Mucosa of gallbladder (tissue), 1 donor: ENCODE results near the gene RPLP2. TPM values are rescaled to one million over a fixed set of nuclear protein-coding genes. Genes with fewer than 3 reads are reported as not detected.

ENCODE experiments used
- DNase-seq: peaks from one replicate; pipeline ENCODE4 v3.0.0-alpha.2; 2020; ENCODE audit warnings: low spot score
- total RNA-seq: library from RNA; stranded (reverse); gene quantifications from one replicate; pipeline ENCODE4 v1.2.1, GENCODE V29; 2021
- donor health status: DM: no; HTN: no; CAD: no.

Gene RPLP2
- total RNA-seq, 1 donor from 2014 or later, result 1,317 TPM

DNA sequence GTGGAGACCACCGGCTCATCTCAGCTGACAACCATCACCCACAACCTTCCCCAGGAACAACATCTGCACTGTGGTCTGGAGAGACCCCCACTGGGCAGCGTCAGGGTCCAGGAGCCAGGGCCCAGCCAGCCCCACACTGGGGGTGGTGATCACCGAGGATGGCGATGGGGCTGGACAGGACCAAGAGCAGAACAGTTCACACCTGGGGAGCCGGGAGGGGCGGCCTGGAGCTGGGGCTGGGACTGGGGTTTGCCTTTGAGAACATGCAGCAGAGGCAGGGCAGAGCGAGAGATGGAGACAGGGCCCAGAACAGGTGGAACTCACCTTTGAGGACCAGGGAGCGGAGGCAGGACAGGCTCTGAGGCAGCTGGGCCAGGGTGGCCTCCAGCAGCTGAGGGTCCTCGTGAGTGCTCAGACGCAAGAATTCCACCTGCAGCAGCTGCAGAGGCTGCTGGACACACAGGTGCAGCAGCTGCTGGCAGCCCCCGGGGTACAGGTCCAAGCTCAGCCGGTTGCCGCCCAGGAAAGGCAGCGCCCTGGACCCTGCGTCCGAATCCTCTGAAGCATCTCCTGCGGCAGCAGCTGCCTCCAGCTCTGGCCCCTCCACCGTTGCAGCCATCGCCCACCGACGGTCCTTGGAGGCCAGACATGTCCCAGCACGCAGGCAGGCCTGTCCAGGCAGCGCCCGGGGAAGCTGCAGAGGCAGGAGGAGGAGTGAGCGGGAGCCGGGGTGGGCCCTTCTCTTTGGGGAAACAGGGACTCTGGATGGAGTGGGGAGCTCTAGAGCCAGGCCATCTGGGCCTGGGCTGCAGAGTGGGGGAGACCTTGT, 5.8 kb upstream of the RPLP2 start:
- no peak for DNase-seq

DNA sequence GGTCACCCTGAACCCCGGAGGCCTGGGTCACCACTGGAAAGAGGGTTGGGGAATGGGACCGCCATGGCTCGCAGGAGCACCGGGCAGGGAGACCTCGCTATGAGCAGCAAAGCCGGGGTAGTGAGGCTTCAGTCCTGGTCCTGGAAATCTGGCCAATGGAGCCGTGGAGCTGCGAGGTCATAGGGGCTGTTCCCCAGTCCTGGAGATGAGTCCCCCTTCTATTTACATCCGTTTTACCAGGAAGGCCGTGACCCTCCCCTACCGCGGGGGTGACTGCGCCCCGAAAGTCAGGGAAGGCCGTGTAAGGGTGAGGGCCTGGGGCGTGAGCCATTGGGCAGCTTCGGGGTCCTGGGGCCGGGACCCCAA, 5.2 kb upstream of the RPLP2 start:
- no peak for DNase-seq

DNA sequence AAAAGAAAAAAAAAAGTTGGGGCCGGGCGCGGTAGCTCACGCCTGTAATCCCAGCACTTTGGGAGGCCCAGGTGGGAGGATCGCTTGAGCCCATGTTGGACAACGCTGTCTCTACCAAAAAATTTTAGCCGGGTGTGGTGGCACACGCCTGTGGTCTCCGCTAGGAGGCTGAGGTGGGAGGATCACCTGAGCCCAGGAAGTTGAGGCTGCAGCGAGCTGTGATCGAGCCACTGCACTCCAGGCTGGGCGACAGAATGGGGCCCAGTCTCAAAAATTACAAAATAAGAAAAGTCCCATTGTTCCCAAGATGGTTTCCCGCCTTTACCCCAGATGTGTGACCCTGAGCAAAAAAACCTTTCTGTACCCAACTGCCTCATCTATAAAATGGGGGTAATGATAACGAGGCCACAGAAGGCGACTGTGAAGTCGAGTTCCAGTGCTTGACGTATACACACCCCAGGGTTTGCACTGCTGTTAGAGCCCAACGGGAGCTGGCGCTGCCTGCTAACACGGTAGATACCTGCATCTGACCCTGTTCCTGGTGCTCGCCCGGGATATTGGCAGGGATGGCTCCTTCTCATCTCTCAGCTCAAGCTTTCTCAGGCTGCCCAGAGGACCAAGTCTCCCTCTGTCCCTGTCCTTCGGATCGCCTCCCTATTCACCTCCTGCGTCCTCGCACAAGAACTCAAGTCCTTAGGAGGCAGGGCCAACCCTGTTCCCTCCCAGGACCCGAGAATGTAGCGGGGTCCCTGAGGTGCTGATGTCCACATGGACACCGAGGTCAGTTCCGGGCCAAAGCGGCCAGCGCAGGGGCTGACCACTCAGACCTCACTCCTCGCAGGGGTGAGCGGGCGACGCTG, 1.1 kb upstream of the RPLP2 start:
- DNase-seq, result no peak

DNA sequence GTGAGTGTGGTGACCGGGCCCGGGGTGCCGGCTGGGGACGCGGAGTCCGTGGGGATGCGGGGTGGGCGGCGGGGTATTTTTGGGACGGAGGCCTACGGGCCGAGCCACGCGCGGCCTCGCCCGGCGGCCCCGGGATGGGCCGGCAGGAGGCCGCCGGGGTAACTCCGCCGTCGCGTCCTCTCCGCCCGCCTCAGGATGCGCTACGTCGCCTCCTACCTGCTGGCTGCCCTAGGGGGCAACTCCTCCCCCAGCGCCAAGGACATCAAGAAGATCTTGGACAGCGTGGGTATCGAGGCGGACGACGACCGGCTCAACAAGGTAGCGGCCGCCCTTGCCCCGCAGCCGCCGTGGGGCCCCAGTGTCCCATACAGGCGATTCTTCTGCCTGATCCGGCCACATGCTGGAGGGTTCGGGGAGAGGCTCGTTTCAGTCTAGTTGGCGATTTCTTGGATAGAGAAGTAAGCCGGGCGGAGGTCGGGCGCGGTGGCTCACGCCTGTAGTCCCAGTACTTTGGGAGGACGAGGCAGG, 337 bp downstream of the RPLP2 start:
- DNase-seq, result no peak

DNA sequence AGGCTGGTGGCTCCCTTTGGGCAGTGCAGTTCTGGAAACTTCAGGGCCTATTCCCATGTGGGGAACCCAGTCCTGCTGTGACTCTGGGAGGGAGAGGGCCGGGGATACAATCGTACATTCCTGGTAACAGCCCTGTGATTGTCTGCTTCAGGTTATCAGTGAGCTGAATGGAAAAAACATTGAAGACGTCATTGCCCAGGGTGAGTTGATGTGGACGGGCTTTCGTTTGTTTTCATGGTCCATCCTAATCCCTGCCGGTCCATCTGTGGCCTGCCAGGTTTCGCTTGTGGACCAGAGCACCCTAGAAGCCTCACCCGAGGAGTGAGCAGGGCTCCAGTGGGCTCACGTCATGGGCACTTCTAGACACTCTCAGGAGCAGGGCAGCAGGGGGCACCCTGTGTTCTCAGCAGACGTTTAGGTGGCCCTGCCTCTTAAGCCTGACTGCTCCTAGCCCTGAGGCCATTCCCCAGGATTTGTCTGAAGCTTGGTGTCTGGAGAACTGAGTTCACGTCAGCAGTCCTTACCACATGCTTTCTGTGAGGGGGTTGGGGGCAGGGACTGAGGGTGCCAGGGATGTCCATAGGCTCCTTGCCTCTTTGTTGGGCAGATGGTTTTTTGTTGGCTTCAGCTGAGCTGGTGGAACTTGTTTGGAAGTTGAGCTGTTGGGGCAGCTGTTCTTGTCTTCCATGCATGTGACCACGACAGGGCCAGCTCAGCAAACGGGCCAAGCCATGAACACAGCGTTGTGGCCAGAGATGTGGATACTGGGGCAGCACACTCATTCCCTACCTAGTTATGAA, 1.9 kb downstream of the RPLP2 start:
- no peak for DNase-seq

DNA sequence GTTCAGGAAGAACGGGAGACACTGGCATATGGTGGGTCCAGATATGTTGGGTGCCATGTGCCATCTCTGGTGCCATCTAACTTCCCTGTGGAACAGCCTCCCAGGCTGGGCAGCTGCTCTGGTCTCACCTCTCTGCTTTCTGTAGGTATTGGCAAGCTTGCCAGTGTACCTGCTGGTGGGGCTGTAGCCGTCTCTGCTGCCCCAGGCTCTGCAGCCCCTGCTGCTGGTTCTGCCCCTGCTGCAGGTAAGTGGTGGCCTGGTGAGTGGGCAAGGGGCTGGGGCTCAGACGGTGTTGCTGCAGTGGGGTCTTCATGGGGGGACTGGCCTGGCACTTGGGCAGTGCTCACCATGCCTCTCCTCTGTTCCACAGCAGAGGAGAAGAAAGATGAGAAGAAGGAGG, 2.6 kb downstream of the RPLP2 start:
- no peak for DNase-seq

DNA sequence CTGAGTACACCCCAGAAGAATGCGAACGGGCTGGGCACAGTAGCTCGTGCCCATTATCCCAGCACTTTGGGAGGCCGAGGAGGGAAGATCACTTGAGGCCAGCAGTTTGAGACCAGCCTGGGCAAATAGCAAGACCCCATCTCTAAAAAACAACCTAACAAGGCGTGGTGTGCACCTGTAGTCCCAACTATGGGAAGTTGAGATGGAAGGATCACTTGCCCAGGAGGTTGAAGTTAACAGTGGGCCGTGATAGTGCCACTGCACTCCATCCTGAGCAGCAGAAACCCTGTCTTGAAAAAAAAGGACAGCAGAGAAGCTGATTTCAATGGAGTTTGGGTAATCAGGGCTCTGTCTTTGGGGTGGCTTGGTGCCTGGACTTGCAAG, 3.3 kb downstream of the RPLP2 start:
- DNase-seq, result no peak

DNA sequence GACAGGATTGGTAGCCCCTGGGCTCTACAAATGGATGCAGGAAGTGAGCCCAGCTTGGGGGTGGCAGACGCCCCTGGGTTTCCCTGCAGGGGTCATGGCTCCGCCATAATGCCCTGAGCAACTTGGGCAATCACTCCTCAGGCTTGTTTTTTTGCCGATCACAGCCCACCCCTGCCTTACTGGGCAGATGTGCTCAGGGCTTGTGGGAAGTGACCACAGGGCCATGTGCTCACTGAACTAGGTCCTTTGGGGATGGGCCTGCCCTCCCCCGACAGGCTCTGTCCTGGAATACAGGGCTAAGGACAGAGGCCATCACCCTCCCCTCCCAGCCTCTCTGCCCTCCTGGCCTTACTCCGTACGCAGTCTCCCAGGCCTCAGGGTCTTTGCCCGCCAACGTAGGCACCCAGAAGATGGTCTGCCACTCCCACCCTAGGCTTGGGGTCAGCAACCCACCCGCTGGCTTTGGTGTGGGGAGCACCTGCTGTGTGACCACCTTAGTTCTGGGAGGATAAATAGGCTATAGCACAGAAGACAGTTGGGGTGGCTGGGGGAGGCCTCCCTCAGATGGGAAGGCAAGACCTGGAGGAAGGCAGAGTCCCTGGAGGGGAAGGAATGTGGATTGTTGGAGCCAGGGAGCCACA, 3.8 kb downstream of the RPLP2 start:
- no peak for DNase-seq

DNA sequence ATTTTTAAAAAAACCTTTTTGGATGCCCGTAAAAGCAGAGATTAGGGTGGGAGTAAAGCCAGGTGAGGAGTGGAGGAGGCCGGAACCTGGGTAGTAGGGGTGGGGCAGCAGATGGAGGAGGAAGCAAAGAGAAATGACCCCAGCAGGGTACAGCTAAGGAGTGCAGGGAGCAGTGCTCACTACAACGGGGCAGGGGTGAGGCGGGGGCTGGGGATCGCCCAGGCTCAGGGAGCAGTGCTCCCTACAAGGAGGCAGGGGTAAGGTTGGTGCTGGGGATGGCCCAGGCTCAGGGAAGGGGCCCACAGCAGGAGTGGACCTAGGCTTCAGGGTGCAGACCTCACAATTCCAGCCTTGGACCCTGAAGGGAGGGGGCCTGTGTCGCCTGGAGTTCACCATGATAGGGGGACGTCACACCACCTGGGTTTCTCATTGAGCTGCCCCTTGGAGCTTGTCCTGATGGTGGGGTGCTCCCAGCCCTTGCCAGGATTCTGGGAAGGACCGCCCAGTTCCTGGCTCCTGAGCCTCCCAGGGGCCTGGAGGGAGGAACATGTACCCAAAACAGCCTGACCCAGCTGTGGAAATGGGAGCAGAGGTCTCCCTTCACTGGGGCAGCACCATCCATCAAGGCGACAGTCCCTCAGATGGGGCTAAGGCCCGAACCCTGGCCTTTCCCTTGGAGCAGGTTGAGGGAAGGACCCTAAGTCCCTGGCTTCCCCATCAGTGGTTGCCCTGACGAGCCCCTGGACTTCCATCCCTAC, 6.1 kb downstream of the RPLP2 start:
- no peak for DNase-seq

DNA sequence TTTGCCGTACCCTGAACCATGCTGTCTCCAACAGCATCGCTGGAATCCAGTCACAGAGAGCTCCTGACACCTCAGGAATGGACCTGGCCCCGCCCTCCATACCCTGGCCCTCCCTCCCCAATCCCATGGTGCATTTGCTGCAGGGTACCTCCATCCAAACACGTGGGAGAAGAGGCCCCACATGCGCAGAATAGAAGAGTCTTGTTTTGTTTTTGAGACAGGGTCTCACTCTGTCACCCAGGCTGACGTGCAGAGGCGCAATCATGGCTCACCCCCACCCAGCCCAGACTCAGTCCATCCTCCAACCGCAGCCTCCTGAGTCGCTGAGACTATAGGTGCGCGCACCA, 6.6 kb downstream of the RPLP2 start:
- no peak for DNase-seq

DNA sequence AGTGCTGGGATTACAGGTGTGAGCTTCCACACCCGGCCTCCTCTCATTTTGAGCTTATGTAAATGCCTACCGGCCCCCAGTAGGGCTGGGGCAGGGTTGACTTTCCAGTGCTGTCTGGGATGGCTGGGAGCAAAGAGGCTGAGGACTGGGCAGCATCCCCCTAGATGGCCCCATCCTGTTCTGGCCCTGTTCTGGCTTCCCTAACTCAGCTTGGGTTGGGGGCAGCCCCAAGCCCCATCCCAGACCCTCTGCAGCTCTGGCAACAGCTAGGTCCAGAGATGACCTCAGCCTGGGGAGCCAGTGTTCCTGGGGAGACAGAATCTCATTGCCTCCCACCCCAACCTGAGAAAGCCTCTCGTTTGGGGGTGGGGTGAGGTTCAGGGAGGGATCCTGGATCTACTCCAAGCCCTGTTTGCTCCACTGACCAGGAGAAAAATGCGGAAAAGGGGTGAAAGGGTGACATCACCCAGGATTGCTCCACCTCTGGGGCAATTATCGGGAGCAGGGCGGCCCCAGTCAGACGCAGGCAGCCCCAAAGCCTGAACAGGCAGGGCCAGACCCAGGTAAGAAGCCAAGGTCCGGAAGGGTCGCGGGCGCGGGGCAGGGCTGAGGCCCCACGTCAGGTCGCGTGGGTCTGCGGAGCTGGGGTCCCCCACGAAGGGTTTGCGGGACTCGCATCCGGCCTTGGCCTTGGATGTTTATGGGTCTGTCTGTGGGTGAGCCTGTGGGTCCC, 8.8 kb downstream of the RPLP2 start, which contains the start of gene PNPLA2:
Gene PNPLA2 (plus strand): TSS at position 519 of the 733 bp plus-strand sequence. CDS start 805 bp downstream, outside the sequence.
- no peak for DNase-seq

DNA sequence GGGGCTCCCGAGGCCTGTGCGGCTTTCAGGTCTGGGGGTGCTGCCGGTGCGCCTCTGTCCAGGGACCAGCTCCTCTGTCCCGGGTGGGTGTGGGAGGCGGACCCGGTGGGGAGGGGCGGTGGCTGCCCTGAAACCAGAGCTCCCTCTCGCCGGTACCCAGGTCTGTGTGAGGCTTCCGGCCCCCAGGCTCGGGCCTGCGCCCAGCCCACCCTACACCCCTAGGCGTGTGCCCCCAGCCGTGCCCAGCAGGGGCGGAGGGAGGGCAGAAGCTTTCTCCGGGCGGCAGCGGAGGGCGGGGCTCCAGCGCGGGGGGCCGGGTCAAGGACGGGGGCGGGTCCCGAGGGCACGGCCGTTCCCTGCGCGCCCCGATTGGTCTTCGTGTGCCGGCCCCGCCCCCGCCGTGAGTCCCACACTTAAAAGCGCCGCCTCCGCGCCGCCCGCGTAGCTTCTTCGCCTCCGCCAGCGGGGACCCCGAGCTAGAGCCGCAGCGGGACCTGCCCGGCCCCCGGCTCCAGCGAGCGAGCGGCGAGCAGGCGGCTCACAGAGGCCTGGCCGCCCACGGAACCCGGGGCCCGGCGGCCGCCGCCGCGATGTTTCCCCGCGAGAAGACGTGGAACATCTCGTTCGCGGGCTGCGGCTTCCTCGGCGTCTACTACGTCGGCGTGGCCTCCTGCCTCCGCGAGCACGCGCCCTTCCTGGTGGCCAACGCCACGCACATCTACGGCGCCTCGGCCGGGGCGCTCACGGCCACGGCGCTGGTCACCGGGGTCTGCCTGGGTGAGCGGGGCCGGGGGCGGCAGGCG, 9.6 kb downstream of the RPLP2 start:
- peak; percentile 92 for DNase-seq

DNA sequence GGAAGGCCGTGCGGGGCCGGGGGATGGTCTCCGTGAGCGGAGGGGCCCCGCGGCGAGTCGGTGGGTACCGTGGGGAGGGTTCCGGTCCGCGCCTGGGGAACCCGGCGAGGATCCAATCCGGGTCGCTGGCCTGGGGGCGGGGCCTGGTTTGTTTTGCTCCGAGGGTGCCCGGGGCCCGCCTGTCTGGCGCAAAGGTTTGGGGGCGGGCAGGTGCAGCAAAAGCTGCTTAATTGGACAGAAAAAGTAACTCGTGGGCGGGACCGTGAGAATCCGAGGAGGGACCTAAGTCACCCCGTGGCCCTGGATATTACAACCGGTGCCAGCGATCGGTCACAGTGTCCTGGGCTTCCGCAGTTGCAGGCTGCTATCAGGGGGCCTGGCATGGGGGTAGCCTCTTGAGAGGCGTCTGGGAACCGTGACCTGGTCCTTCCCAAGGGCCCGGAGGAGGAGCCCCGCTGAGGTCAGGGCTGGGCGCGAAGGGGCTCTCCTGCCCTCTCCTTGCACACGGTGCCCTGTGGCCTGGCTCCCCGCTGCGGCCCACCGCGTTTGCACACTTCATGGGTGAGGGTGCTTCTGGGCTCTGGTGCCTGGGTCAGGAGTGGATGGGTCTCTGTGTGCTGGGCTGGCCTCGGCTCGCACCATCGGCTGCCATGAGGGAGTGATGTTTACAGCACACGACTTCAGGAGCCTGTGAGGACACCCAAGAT, 10.3 kb downstream of the RPLP2 start:
- DNase-seq, result peak; percentile 89

DNA sequence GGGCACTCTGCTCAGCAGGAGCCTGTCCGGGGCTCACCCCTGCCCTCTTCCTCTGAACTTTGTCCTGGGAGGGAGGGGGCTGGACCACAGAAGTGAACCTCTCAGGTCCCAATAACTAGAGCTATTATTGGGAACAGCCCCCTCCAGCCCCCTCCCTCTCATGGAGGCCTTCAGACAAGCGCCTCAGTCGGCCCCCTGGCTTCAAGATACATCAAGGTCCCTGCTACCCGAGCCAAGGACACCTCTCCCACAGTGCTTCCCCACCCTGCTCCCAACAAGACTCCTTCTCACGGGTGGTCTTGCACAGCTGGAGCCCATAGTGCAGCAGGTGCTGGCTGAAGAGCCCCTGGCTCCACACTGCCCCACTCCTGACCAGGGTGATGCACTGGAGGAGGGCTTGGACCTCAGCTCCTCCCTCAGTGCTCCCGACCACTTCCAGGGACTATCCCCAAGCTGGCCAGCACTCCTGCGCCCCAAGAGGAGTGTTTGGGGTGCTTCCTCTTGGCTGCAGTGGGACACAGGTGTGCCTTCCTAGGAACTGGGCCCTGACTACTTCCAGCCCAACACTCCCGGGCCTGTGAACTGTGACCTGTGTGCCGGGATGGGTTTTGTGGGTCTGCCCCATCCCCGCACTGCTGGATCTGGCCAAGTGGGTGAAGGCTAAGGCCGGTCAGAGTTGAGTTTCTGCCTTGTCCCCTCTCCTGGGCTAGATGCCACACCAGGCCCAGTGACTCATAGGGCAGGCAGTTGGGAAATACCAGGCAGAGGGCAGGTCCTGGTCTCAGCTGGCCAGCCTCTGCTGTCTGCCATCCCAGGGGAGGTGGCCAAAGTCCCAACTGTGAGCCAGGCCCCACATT, 11.1 kb downstream of the RPLP2 start:
- DNase-seq, result peak; percentile 78

DNA sequence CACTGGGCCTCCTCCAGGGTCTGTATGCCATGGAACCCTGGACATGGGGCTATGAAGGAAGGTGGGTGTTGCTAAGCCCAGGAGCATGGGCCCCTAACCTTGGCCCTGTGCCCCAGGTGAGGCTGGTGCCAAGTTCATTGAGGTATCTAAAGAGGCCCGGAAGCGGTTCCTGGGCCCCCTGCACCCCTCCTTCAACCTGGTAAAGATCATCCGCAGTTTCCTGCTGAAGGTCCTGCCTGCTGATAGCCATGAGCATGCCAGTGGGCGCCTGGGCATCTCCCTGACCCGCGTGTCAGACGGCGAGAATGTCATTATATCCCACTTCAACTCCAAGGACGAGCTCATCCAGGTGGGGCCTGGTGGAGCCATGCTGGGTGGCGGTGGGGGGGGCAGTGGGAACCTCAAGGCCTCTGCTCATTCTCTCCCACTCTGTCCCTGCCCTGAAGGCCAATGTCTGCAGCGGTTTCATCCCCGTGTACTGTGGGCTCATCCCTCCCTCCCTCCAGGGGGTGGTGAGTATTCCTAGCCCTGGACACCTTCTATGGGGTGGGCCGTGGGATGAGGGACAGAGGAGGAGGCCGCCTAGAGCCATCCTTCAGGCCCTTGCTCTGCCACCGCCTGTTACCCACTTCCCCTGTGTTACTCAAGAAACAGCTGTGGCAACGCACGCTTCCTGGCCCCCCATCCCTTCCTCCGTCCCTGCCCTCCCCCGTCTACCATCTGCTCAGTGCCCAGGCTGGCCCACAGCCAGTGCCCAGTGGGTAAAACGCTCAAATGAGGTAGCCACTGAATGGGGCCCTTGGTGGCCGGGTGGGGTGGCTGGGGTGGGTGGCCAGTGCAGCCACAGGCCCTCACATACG, 12.0 kb downstream of the RPLP2 start:
- DNase-seq, result no peak

DNA sequence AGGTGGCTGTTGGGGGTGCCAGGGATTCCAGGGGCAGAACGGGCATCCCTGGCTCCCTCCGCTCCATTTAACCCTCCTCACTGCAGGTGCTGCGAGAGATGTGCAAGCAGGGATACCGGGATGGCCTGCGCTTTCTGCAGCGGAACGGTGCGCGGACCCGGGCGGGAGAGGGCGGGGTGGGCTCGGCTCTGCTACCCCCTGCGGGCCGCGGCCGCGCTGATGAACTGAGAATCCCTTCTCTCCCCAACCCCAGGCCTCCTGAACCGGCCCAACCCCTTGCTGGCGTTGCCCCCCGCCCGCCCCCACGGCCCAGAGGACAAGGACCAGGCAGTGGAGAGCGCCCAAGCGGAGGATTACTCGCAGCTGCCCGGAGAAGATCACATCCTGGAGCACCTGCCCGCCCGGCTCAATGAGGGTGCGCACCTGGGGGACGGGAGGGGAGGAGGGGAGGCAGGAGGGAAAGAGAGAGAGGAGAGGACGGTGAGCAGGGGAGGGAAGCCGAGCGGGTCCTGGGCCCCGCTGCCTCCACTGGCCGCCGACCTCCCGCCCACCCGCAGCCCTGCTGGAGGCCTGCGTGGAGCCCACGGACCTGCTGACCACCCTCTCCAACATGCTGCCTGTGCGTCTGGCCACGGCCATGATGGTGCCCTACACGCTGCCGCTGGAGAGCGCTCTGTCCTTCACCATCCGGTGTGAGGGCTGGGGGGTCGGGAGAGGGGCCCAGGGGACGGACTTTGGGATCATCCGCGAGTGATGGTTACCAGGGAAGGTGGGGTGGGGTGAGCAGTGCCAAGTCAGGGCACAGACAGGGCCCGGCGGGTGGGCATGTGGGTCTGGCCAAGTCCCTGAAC, 13.9 kb downstream of the RPLP2 start:
- no peak for DNase-seq
